ENCODE measurements around the gene MUC6. TPM values are rescaled to one million over a fixed set of nuclear protein-coding genes. Genes with fewer than 3 reads are reported as not detected.

The MUC6 gene
- total RNA-seq, 2 donors from 2014 or later: not detected

GRCh38 chr11:1082728-1083620 lies 46.5 kb upstream of the MUC6 start:
- TF ChIP-seq CTCF (IDR thresholded peaks at IDR 0.05): no peak
- Histone ChIP-seq H3K9me3 (no peaks in the 10 kb centered on the region), H3K4me3 (no peak overlapping the region), H3K27ac (no peak overlapping the region), H3K36me3 (no peaks in the 10 kb centered on the region), H3K27me3 (no peaks in the 10 kb centered on the region), H3K4me1 (no peaks in the 10 kb centered on the region)
- no peak for DNase-seq (ENCODE audit: low spot score)

GRCh38 chr11:1082346-1082727 lies 45.8 kb upstream of the MUC6 start:
- H3K4me1 ChIP-seq: no peaks in the 10 kb centered on the region
- no peaks in the 10 kb centered on the region for H3K36me3 ChIP-seq
- H3K9me3 ChIP-seq: no peaks in the 10 kb centered on the region
- DNase-seq (ENCODE audit: low spot score): no peak
- TF ChIP-seq CTCF (IDR thresholded peaks at IDR 0.05): no peak
- no peak overlapping the region for H3K4me3 ChIP-seq
- no peak overlapping the region for H3K27ac ChIP-seq
- H3K27me3 ChIP-seq: no peaks in the 10 kb centered on the region

- DNase-seq (ENCODE audit: low spot score): no peak
- TF ChIP-seq CTCF (IDR thresholded peaks at IDR 0.05): no peak
- H3K4me1 ChIP-seq: no peaks in the 10 kb centered on the region
Observed at GRCh38 chr11:1081601-1082311, 45.2 kb upstream of the MUC6 start.

GRCh38 chr11:1078191-1078601 lies 41.7 kb upstream of the MUC6 start:
- no peak overlapping the region for H3K27ac ChIP-seq
- no peak overlapping the region for H3K4me3 ChIP-seq
- no peak for TF ChIP-seq CTCF (IDR thresholded peaks at IDR 0.05)
- H3K27me3 ChIP-seq: no peaks in the 10 kb centered on the region
- no peak for DNase-seq (ENCODE audit: low spot score)
- H3K36me3 ChIP-seq: no peaks in the 10 kb centered on the region
- no peaks in the 10 kb centered on the region for H3K9me3 ChIP-seq
- peaks cover 0 to 7% of the 10 kb centered on the region in 2 donors for H3K4me1 ChIP-seq

More at GRCh38 chr11:1081601-1082311, 45.2 kb upstream of the MUC6 start:
- Histone ChIP-seq H3K36me3 (no peaks in the 10 kb centered on the region), H3K9me3 (no peaks in the 10 kb centered on the region), H3K27me3 (no peaks in the 10 kb centered on the region), H3K27ac (no peak overlapping the region), H3K4me3 (no peak overlapping the region)

GRCh38 chr11:1077417-1078119 lies 41.0 kb upstream of the MUC6 start:
- no peaks in the 10 kb centered on the region for H3K36me3 ChIP-seq
- no peak overlapping the region for H3K4me3 ChIP-seq
- H3K27me3 ChIP-seq: no peaks in the 10 kb centered on the region
- no peak for TF ChIP-seq CTCF (IDR thresholded peaks at IDR 0.05)
- no peaks in the 10 kb centered on the region for H3K9me3 ChIP-seq
- peaks cover 0 to 11% of the 10 kb centered on the region in 2 donors for H3K4me1 ChIP-seq
- no peak overlapping the region for H3K27ac ChIP-seq
- no peak for DNase-seq (ENCODE audit: low spot score)
